CD14-positive monocyte (primary cell): ENCODE measurements around the gene C4BPB. TPM values are rescaled to one million over a fixed set of nuclear protein-coding genes. Genes with fewer than 3 reads are reported as not detected.
"Not testable (repeated sequence)": the region's sequence is repeated elsewhere in the genome, so short reads cannot be mapped to it uniquely, and the experiment has no call there.

Source experiments
- DNase-seq, 3 donors: peaks; one replicate each; pipeline ENCODE4 v3.0.0-alpha.2; 2011 to 2022
- H2AFZ ChIP-seq: 2 replicates; pipeline ENCODE4 v1.6.0; 2012; ENCODE audit warnings: mild to moderate bottlenecking, low read depth, low read length, inconsistent platforms; ENCODE audit not compliant: insufficient read depth, poor library complexity, severe bottlenecking
- H3K27ac ChIP-seq, 2 donors: 1 replicate in 1 of 2; 2 replicates in 1 of 2; pipeline ENCODE4 v1.5.1; 2012 to 2013; ENCODE audit warnings: low read length in 2 of 2, control low read depth in 1 of 2, inconsistent platforms in 1 of 2, low read depth in 1 of 2, mild to moderate bottlenecking in 1 of 2
- H3K27me3 ChIP-seq, 2 donors: one replicate each; pipeline versions ENCODE4 v1.6.0 to v1.6.1; 2011 to 2013; ENCODE audit warnings: low read length in 2 of 2; ENCODE audit not compliant: control insufficient read depth in 2 of 2, insufficient read depth in 2 of 2
- H3K36me3 ChIP-seq, 2 donors: replicated peaks in 1 of 2; 1 replicate in 1 of 2; 2 replicates in 1 of 2; pipeline versions ENCODE4 v1.5.1 to v1.6.1; 2012 to 2013; ENCODE audit warnings: low read length in 2 of 2, control low read depth in 1 of 2, inconsistent platforms in 1 of 2, mild to moderate bottlenecking in 1 of 2; ENCODE audit not compliant: insufficient read depth in 2 of 2, control insufficient read depth in 1 of 2
- H3K4me1 ChIP-seq, 2 donors: 1 replicate in 1 of 2; 2 replicates in 1 of 2; pipeline versions ENCODE4 v1.5.1 to v1.6.1; 2012 to 2013; ENCODE audit warnings: low read length in 2 of 2, control low read depth in 1 of 2, inconsistent platforms in 1 of 2, mild to moderate bottlenecking in 1 of 2, moderate library complexity in 1 of 2; ENCODE audit not compliant: insufficient read depth in 2 of 2, control insufficient read depth in 1 of 2
- H3K4me2 ChIP-seq: replicated peaks from 2 replicates; pipeline ENCODE3; 2012; ENCODE audit warnings: low read length, moderate library complexity, mild to moderate bottlenecking; ENCODE audit not compliant: poor library complexity, severe bottlenecking; ENCODE audit errors: extremely low read depth
- H3K4me3 ChIP-seq, 3 experiments: fragments of 200-600 bp in 1 of 3; sonication (generic) in 1 of 3; replicated peaks in 1 of 3; 1 replicate in 2 of 3; 2 replicates in 1 of 3; pipeline ENCODE4 v1.5.1; 2011 to 2013; ENCODE audit warnings: low read length in 3 of 3, mild to moderate bottlenecking in 3 of 3, control low read depth in 2 of 3, low read depth in 2 of 3, inconsistent platforms in 1 of 3, moderate library complexity in 1 of 3
- H3K79me2 ChIP-seq: 2 replicates; pipeline ENCODE4 v1.6.0; 2012; ENCODE audit warnings: mild to moderate bottlenecking, control low read depth, inconsistent platforms, low read length, moderate library complexity; ENCODE audit not compliant: insufficient read depth
- H3K9ac ChIP-seq: 2 replicates; pipeline ENCODE4 v1.6.0; 2017; ENCODE audit warnings: low read length, mild to moderate bottlenecking; ENCODE audit not compliant: insufficient read depth, poor library complexity, severe bottlenecking
- H3K9me3 ChIP-seq, 2 donors: replicated peaks in 1 of 2; 1 replicate in 1 of 2; 2 replicates in 1 of 2; pipeline versions ENCODE4 v1.5.1 to v1.6.1; 2012 to 2013; ENCODE audit warnings: low read length in 2 of 2, control low read depth in 1 of 2; ENCODE audit not compliant: control insufficient read depth in 1 of 2, insufficient read depth in 1 of 2
- H4K20me1 ChIP-seq: 2 replicates; pipeline ENCODE4 v1.6.0; 2012; ENCODE audit warnings: mild to moderate bottlenecking, low read length, control low read depth, moderate library complexity; ENCODE audit not compliant: insufficient read depth
- H3K27ac Mint-ChIP-seq, 7 donors: one replicate each; pipeline ENCODE4 v1.8.0; 2020; ENCODE audit warnings: mild to moderate bottlenecking in 7 of 7, mixed read lengths in 7 of 7, moderate library complexity in 6 of 7, inconsistent platforms in 2 of 7
- H3K27me3 Mint-ChIP-seq, 3 donors: one replicate each; pipeline ENCODE4 v1.8.0; 2021 to 2022; ENCODE audit warnings: low read depth in 3 of 3, mild to moderate bottlenecking in 3 of 3, mixed read lengths in 3 of 3, moderate library complexity in 3 of 3, inconsistent platforms in 1 of 3
- H3K36me3 Mint-ChIP-seq, 2 donors: one replicate each; pipeline ENCODE4 v1.8.0; 2020; ENCODE audit warnings: mixed read lengths in 2 of 2, inconsistent platforms in 1 of 2, mild to moderate bottlenecking in 1 of 2
- H3K4me1 Mint-ChIP-seq: one replicate; pipeline ENCODE4 v1.8.0; 2020; ENCODE audit warnings: mild to moderate bottlenecking, mixed read lengths
- H3K4me3 Mint-ChIP-seq, 2 donors: one replicate each; pipeline ENCODE4 v1.8.0; 2020; ENCODE audit warnings: mild to moderate bottlenecking in 2 of 2, mixed read lengths in 2 of 2, moderate library complexity in 1 of 2
- H3K9me3 Mint-ChIP-seq, 7 donors: one replicate each; pipeline ENCODE4 v1.8.0; 2020 to 2022; ENCODE audit warnings: mixed read lengths in 7 of 7, mild to moderate bottlenecking in 6 of 7, moderate library complexity in 6 of 7, inconsistent platforms in 2 of 7
- WGBS: methylation state at CpG from one replicate; pipeline ENCODE4 v1.1.5; 2013; ENCODE audit warnings: missing lambda C conversion rate; ENCODE audit not compliant: insufficient coverage; 5-methylcytosine and 5-hydroxymethylcytosine counted together
- intact Hi-C, 2 donors: fragments of 100-400 bp; cut with micrococcal nuclease; formaldehyde crosslinking; loops; one replicate each; pipeline versions ENCODE4 v1.15.0 to v1.15.1; 2023
- polyA plus RNA-seq, 3 donors: library from polyadenylated mRNA; depleted of rRNA in 1 of 3; unstranded in 2 of 3; stranded (reverse) in 1 of 3; fragments of 300-500 nt in 2 of 3; fragments of >200 nt in 1 of 3; fragmentation: Illumina TruSeq in 2 of 3; gene quantifications; 1 replicate in 2 of 3; 2 replicates in 1 of 3; pipeline ENCODE4 v1.2.3, GENCODE V29; 2012 to 2021
- TF ChIP-seq, protein P1 (sequence below): fragments of 200-600 bp; IDR thresholded peaks from one replicate; pipeline ENCODE4 v1.8.0; 2022; ENCODE audit warnings: antibody characterized with exemption, mild to moderate bottlenecking

Gene C4BPB
- polyA plus RNA-seq, 3 donors = not detected

DNA sequence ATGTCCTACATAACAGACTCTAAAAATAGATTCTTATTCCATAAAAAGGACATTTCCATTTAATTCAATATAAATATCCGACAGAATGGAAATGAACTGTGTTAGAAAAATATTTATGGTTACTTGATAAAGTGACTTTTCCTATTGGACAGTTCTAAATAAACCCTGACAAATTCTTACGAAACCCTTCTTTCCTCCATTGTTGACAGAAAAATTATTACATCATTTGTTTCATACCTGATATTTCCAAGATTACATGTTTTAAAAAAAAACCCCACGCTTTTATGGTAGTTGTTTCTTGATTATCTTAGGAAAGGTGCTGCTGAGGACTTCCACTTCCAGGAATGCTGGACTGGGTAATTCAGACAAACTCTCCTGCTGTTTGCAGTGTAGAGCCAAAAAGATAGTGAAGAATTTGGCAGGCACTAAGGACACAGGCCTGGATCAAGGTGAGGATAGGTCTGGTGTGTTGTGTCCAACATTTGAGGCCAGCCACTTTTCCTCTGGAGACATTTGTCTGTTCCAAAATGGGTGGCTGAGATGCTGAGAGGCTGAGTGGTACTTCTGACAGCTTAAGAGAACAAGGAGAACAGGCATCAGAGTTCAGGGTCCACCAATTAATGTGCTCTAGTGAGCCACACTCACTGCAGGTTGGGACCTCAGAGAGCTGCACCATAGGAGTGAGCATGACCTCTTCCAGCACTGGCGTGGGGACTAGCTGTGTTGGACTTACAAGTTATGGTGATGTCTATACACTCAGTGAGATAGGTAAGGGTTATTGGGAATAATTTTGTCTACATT is 49.1 kb upstream of the C4BPB start:
- H3K36me3 ChIP-seq = peaks cover 0 to 10% of the 10 kb centered on the region in 2 donors
- no peak for DNase-seq
- no peaks in the 10 kb centered on the region for H3K9me3 ChIP-seq
- WGBS = no CpG with 5 or more reads among the region's 4 CpGs
- H3K9ac ChIP-seq = no peak overlapping the region
- H2AFZ ChIP-seq = no peak overlapping the region
- no peaks in the 10 kb centered on the region for H3K9me3 Mint-ChIP-seq
- H3K4me1 Mint-ChIP-seq = peaks cover 3% of the 10 kb centered on the region
- H3K4me3 ChIP-seq = no peak overlapping the region
- intact Hi-C loops = no loop called here
- peaks cover 0 to 7% (median 5%) of the 10 kb centered on the region in 3 donors for H3K27me3 Mint-ChIP-seq
- no peak overlapping the region for H3K4me3 Mint-ChIP-seq
- no peaks in the 10 kb centered on the region for H3K4me1 ChIP-seq
- H4K20me1 ChIP-seq = peaks cover 16% of the 10 kb centered on the region
- no peaks in the 10 kb centered on the region for H3K79me2 ChIP-seq
- TF ChIP-seq, protein P1, sequence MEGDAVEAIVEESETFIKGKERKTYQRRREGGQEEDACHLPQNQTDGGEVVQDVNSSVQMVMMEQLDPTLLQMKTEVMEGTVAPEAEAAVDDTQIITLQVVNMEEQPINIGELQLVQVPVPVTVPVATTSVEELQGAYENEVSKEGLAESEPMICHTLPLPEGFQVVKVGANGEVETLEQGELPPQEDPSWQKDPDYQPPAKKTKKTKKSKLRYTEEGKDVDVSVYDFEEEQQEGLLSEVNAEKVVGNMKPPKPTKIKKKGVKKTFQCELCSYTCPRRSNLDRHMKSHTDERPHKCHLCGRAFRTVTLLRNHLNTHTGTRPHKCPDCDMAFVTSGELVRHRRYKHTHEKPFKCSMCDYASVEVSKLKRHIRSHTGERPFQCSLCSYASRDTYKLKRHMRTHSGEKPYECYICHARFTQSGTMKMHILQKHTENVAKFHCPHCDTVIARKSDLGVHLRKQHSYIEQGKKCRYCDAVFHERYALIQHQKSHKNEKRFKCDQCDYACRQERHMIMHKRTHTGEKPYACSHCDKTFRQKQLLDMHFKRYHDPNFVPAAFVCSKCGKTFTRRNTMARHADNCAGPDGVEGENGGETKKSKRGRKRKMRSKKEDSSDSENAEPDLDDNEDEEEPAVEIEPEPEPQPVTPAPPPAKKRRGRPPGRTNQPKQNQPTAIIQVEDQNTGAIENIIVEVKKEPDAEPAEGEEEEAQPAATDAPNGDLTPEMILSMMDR = no peak
- H3K27ac ChIP-seq = no peak overlapping the region
- peaks cover 4 to 8% of the 10 kb centered on the region in 2 donors for H3K27me3 ChIP-seq
- no peak overlapping the region for H3K4me2 ChIP-seq
- peaks cover 6 to 11% of the 10 kb centered on the region in 2 donors for H3K36me3 Mint-ChIP-seq
- H3K27ac Mint-ChIP-seq = peak overlapping the region in 1 of 7 donors; percentile 1

GRCh38 chr1:207040181-207040533 is 48.5 kb upstream of the C4BPB start:
- peaks cover 3% of the 10 kb centered on the region for H3K4me1 Mint-ChIP-seq
- peaks cover 3 to 12% of the 10 kb centered on the region in 2 donors for H3K36me3 ChIP-seq
- intact Hi-C loops = no loop called here
- H3K9ac ChIP-seq = no peak overlapping the region
- TF ChIP-seq, protein P1 = no peak
- H3K4me3 ChIP-seq = no peak overlapping the region
- no peak overlapping the region for H2AFZ ChIP-seq
- no peak overlapping the region for H3K27ac Mint-ChIP-seq
- H3K4me3 Mint-ChIP-seq = no peak overlapping the region
- no peaks in the 10 kb centered on the region for H3K9me3 ChIP-seq
- no peaks in the 10 kb centered on the region for H3K4me1 ChIP-seq
- peaks cover 10 to 14% of the 10 kb centered on the region in 2 donors for H3K36me3 Mint-ChIP-seq
- 86% methylated on average over 1 of the region's 3 CpGs for whole genome bisulfite sequencing
- H4K20me1 ChIP-seq = peaks cover 22% of the 10 kb centered on the region
- DNase-seq = no peak
- H3K79me2 ChIP-seq = peaks cover under 1% of the 10 kb centered on the region
- no peaks in the 10 kb centered on the region for H3K9me3 Mint-ChIP-seq
- H3K27me3 ChIP-seq = peaks cover 4 to 8% of the 10 kb centered on the region in 2 donors
- peaks cover 0 to 7% (median 4%) of the 10 kb centered on the region in 3 donors for H3K27me3 Mint-ChIP-seq
- no peak overlapping the region for H3K4me2 ChIP-seq
- no peak overlapping the region for H3K27ac ChIP-seq

- H3K9me3 Mint-ChIP-seq, H3K4me3 Mint-ChIP-seq, H3K4me3 ChIP-seq, H3K4me2 ChIP-seq, H3K27ac Mint-ChIP-seq, H3K27ac ChIP-seq, H3K27me3 Mint-ChIP-seq, intact Hi-C loops, DNase-seq, H2AFZ ChIP-seq, H3K9me3 ChIP-seq, H3K27me3 ChIP-seq, H3K9ac ChIP-seq, H3K4me1 ChIP-seq: not testable (repeated sequence)
- peaks cover 34% of the 10 kb centered on the region for H4K20me1 ChIP-seq
- no CpG with 5 or more reads among the region's 2 CpGs for WGBS
- peaks cover 13% of the 10 kb centered on the region for H3K79me2 ChIP-seq
- H3K36me3 ChIP-seq = peaks cover 3 to 25% of the 10 kb centered on the region in 2 donors
- peaks cover 11% of the 10 kb centered on the region for H3K4me1 Mint-ChIP-seq
- peaks cover 15 to 24% of the 10 kb centered on the region in 2 donors for H3K36me3 Mint-ChIP-seq
These were observed 47.3 kb upstream of the C4BPB start for GRCh38 chr1:207041397-207041796.
